Stimulated activated naive B cell treated with anti-CD40 and anti-IgM and Interleukin-4, amounts not matched to agents 10 μg/mL and 1 μg/mL and 100 μg/mL, for 72 hours (primary cell): Measurements from ENCODE around the gene PDAP1.
A peak's percentile ranks its signal among the peaks of the same experiment; 100 is the strongest.
"Not testable (repeated sequence)": the region's sequence is repeated elsewhere in the genome, so short reads cannot be mapped to it uniquely, and the experiment has no call there.

ENCODE experiments used
- ATAC-seq, 2 donors: fragments of 150-1000 bp; cut with Tn5 transposase; replicated peaks; 2 replicates each; pipeline ENCODE4 v1.10.0; 2021; ENCODE audit warnings: moderate library complexity in 1 of 2
- DNase-seq: peaks from one replicate; pipeline ENCODE4 v3.0.0; 2021
- H3K27ac Mint-ChIP-seq: one replicate; pipeline ENCODE4 v1.8.0; 2022; ENCODE audit warnings: mild to moderate bottlenecking, mixed read lengths
- H3K27me3 Mint-ChIP-seq, 2 donors: one replicate each; pipeline ENCODE4 v1.8.0; 2022; ENCODE audit warnings: mixed read lengths in 2 of 2
- H3K36me3 Mint-ChIP-seq, 2 donors: one replicate each; pipeline ENCODE4 v1.8.0; 2022; ENCODE audit warnings: mixed read lengths in 2 of 2, mild to moderate bottlenecking in 1 of 2
- H3K4me1 Mint-ChIP-seq, 2 donors: one replicate each; pipeline ENCODE4 v1.8.0; 2022; ENCODE audit warnings: mixed read lengths in 2 of 2, mild to moderate bottlenecking in 1 of 2
- H3K4me3 Mint-ChIP-seq, 2 donors: one replicate each; pipeline ENCODE4 v1.8.0; 2022; ENCODE audit warnings: mild to moderate bottlenecking in 2 of 2, mixed read lengths in 2 of 2, moderate library complexity in 1 of 2
- H3K9me3 Mint-ChIP-seq, 2 donors: one replicate each; pipeline ENCODE4 v1.8.0; 2022; ENCODE audit warnings: mixed read lengths in 2 of 2, mild to moderate bottlenecking in 1 of 2

Gene PDAP1

DNA sequence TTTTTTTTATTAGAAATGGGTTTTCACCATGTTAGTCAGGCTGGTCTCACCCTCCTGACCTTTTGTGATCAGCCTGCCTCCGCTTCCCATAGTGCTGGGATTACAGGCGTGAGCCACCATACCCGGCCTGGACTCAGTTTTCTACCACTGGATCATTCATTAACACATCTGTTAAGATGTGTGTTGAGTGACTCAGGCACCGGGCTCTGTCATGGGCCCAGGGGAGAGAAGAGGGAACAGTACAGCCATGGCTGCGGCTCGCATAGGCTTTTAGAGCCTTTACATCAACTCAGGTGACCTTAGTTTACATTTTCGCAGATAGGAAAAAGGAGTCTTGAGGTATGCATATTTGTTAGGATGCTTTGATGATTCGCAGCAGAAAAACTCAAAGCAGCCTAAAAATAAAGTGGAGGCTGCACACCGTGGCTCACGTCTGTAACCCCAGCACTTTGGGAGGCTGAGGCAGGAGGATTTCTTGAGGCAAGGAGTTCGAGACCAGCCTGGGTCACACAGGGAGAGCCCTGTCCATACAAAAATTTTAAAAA is 36.9 kb downstream of the PDAP1 start:
- peaks cover 16 to 17% of the 10 kb centered on the region in 2 donors for H3K36me3 Mint-ChIP-seq
- H3K4me1 Mint-ChIP-seq, result peaks cover 4 to 14% of the 10 kb centered on the region in 2 donors
- no peak for ATAC-seq
- H3K4me3 Mint-ChIP-seq, result no peak overlapping the region
- H3K9me3 Mint-ChIP-seq, result no peaks in the 10 kb centered on the region
- DNase-seq, result no peak
- no peaks in the 10 kb centered on the region for H3K27me3 Mint-ChIP-seq
- peak overlapping the region; percentile 69 for H3K27ac Mint-ChIP-seq

DNA sequence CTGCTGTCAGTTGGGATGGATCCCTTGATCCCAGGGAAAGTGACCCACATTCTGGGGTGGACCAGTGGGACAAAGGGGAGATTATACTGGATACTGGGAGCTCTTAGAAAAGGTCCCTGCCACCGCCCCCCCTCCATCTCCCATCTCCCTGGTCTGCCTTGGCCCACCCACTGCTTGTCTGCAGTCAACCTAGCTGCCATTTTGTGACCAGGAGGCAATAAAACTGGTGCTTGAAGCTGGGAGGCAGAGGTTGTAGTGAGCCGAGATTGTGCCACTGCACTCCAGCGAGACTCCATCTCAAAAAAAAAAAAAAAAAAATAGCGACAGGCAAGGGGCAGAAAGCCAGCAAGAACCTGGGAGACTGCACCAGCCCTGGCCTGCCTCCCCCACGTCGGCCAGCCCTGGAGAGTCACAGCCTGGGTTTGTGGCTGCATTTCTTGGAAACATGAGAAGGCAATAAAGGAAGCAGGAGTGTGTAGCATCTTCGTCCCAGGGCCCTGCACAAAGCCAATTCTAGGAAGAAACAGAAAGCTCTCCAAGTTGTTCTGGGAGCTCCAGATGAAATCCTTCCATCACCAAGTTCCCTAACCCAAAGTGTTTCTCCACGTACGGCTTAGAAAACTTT is 38.5 kb downstream of the PDAP1 start:
- H3K27me3 Mint-ChIP-seq, result no peaks in the 10 kb centered on the region
- H3K36me3 Mint-ChIP-seq, result peaks cover 25 to 29% of the 10 kb centered on the region in 2 donors
- no peak overlapping the region for H3K4me3 Mint-ChIP-seq
- no peaks in the 10 kb centered on the region for H3K9me3 Mint-ChIP-seq
- H3K27ac Mint-ChIP-seq, result no peak overlapping the region
- DNase-seq (no peak), ATAC-seq (no peak)
- peaks cover 6 to 12% of the 10 kb centered on the region in 2 donors for H3K4me1 Mint-ChIP-seq

DNA sequence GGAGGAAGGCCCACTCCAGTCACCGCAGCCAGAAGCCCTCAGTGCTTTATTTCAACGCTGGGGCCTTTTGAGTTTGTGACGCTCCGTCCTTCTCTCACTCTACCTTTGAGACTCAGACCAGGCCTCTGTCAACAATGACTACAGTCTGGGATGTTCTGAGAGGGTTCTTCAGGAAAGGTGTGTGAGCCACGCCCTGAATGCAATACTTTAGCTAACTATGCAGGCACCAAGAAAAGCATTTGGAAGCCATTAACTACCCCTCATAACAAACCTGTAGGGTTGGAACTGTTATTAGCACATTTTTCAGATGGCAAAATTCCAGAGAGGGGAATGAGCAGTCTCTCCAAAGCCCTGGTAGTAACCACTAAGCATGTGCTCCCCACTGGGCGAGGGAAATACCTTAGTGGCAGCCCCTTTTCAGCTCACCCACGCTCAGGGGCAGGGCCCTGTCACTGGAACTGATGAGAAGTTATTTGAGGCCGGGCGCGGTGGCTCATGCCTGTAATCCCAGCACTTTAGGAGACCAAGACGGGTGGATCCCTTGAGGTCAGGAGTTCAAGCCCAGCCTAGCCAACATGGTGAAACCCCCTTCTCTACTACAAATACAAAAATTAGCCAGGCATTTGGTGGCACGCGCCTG is 39.5 kb downstream of the PDAP1 start:
- Mint-ChIP-seq H3K27me3 (no peaks in the 10 kb centered on the region), H3K9me3 (no peaks in the 10 kb centered on the region), H3K36me3 (peaks cover 30 to 36% of the 10 kb centered on the region in 2 donors), H3K27ac (no peak overlapping the region), H3K4me3 (no peak overlapping the region), H3K4me1 (peaks cover 9 to 14% of the 10 kb centered on the region in 2 donors)
- ATAC-seq (no peak), DNase-seq (no peak)

DNA sequence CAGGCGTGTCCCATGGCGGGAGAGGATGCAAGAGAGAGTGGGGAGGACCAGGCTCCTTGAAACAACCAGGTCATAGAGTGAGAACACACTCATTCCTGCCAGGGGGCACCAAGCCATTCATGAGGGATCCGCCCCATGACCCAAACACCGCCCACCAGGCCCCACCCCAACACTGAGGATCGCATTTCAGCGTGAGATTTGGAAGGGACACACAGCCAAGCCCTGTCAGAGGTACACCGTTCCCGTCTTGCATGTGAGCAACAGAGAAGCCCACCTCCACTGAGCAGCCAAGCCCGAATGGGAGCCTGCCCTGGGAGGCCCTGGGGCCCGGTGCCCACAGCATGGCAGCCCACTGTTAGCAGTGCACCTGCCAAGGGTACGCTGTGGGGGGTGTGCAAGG is 41.8 kb downstream of the PDAP1 start:
- H3K27ac Mint-ChIP-seq, result peak overlapping the region; percentile 66

DNA sequence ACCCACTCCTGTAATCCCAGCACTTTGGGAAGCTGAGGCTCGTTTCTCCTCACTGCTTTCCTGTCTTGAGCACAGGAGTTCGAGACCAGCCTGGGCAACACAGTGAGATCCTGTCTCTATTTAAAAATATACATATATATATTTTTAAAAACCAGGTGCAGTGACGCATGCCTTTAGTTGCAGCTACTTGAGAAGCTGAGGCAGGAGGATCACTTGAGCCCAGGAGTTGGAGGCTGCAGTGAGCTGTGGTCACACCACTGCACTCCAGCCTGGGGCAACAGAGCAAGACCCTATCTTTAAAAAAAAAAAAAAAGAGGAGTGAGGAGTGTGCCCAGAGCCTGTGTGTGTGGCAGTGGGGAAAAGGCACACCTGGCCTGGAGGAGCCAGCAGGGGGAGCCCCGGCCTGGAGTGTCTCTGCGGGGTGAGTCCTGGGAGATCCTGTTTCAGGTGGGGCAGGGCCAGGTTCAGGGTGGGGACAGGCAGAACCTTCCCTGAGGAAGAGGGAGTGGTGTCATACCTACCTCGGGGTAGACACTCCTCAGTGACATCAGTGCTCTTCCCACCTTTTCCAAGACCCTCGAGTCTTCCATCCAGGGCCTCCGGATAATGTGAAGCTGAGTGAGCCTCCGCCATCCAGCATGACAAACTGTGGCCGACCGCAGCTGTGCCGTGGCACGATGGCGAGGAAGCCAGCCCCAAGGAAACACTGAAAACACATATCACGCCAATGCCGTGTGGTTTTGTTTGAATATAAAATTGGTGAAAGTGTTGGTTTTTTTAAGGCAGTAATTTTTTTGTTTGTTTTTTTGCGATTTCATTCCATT is 42.9 kb downstream of the PDAP1 start:
- peaks cover 6 to 9% of the 10 kb centered on the region in 2 donors for H3K4me1 Mint-ChIP-seq
- no peak overlapping the region for H3K4me3 Mint-ChIP-seq
- ATAC-seq, result peak; percentile 80 to 83
- no peaks in the 10 kb centered on the region for H3K27me3 Mint-ChIP-seq
- peak overlapping the region; percentile 75 for H3K27ac Mint-ChIP-seq
- H3K36me3 Mint-ChIP-seq, result peaks cover 43 to 50% of the 10 kb centered on the region in 2 donors
- peak; percentile 32 for DNase-seq
- H3K9me3 Mint-ChIP-seq, result no peaks in the 10 kb centered on the region

More for the DNA sequence above, 41.8 kb downstream of the PDAP1 start:
- DNase-seq (no peak), ATAC-seq (no peak)
- H3K4me3 Mint-ChIP-seq, result no peak overlapping the region
- H3K9me3 Mint-ChIP-seq, result no peaks in the 10 kb centered on the region
- H3K27me3 Mint-ChIP-seq, result no peaks in the 10 kb centered on the region
- peaks cover 36 to 47% of the 10 kb centered on the region in 2 donors for H3K36me3 Mint-ChIP-seq
- H3K4me1 Mint-ChIP-seq, result peaks cover 4 to 6% of the 10 kb centered on the region in 2 donors

DNA sequence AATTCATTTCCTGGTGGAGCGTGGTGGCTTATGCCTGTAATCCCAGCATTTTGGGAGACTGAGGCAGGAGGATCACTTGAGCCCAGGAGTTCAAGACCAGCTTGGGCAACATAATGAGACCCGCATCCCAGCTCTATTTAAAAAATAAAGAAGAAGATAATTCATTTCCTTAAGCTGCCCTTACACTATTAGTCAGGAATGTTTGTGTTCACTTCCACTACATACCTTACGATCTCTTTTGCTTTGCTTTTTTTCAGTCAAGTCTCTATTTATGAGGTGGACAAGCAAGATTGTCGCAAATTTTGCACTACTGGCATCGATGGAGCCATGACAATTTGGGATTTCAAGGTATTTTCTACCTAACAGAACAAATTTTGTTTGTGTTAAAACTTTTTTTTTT is 45.1 kb downstream of the PDAP1 start:
- no peak overlapping the region for H3K4me3 Mint-ChIP-seq
- no peak for DNase-seq
- no peaks in the 10 kb centered on the region for H3K27me3 Mint-ChIP-seq
- ATAC-seq, result no peak
- peaks cover 6 to 10% of the 10 kb centered on the region in 2 donors for H3K4me1 Mint-ChIP-seq
- peaks cover 43 to 47% of the 10 kb centered on the region in 2 donors for H3K36me3 Mint-ChIP-seq
- H3K9me3 Mint-ChIP-seq, result no peaks in the 10 kb centered on the region
- no peak overlapping the region for H3K27ac Mint-ChIP-seq

DNA sequence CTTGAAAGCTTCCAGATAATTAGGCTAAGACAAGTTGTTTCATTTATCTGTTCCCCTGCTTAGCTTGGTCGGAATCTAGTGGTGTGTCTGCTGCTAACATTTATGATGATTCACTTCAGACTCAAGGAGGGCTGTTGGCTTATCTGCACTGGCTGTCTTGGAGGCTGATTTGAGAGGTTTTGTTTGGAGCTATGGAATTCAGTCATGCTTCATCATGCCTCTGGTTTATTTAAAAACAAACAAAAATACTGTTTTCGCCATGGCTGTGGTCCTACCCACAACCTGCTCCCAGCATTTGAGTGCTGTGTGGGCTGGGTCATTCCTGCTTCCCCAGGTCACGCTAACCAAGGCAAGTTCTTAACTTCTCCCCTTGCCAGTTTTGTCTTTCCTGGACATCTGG is 45.6 kb downstream of the PDAP1 start:
- H3K36me3 Mint-ChIP-seq, result peaks cover 48 to 52% of the 10 kb centered on the region in 2 donors
- peaks cover 6 to 10% of the 10 kb centered on the region in 2 donors for H3K4me1 Mint-ChIP-seq
- H3K9me3 Mint-ChIP-seq, result no peaks in the 10 kb centered on the region
- no peak overlapping the region for H3K27ac Mint-ChIP-seq
- ATAC-seq (no peak), DNase-seq (no peak)
- H3K4me3 Mint-ChIP-seq, result no peak overlapping the region
- H3K27me3 Mint-ChIP-seq, result no peaks in the 10 kb centered on the region

DNA sequence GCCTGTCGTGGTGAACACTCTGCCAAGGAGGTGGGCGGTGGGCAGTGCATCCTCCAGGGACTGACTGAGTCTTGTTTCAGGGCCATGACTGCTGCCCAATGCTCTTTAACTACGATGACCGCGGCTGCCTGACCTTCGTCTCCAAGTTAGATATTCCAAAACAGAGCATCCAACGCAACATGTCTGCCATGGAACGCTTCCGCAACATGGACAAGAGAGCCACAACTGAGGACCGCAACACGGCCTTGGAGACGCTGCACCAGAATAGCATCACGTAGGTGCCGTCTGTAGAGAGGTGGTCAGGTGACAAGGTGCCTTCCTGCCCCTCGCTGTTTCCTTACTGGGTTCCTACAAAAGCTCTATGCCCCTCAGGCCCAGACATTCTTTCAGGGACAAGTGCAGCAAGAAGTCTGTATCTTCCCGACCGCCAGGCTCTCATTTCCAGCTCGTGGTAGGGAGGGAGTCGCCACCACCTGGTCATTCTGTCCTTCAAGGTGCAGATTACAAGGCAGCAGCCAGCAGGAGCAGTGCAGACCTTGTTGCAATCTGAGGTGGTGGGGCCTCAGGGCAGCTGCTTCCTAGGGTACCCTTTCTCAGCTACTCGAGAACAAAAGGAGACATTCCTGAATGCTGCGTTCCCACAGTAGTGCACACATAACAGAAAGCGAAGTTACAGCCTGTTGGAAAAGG is 48.8 kb downstream of the PDAP1 start:
- DNase-seq, result no peak
- no peak overlapping the region for H3K4me3 Mint-ChIP-seq
- peaks cover 34 to 40% of the 10 kb centered on the region in 2 donors for H3K36me3 Mint-ChIP-seq
- H3K27me3 Mint-ChIP-seq, result no peaks in the 10 kb centered on the region
- no peak for ATAC-seq
- peaks cover 2 to 6% of the 10 kb centered on the region in 2 donors for H3K4me1 Mint-ChIP-seq
- no peaks in the 10 kb centered on the region for H3K9me3 Mint-ChIP-seq
- H3K27ac Mint-ChIP-seq, result no peak overlapping the region

DNA sequence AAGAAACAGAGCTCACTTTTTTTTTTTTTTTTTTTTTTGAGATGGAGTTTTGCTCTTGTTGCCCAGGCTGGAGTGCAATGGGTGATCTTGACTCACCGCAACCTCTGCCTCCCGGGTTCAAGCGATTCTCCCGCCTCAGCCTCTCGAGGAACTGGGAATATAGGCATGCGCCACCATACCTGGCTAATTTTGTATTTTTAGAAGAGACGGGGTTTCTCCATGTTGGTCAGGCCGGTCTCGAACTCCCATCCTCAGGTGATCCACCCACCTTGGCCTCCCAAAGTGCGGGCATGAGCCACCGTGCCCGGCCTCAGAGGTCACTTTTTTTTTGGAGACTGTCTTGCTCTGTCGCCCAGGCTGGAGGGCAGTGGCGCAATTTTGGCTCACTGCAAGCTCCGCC is 49.9 kb downstream of the PDAP1 start:
- DNase-seq, H3K9me3 Mint-ChIP-seq, H3K4me1 Mint-ChIP-seq, H3K4me3 Mint-ChIP-seq, H3K27me3 Mint-ChIP-seq, ATAC-seq, H3K27ac Mint-ChIP-seq: not testable (repeated sequence)
- peaks cover 31 to 34% of the 10 kb centered on the region in 2 donors for H3K36me3 Mint-ChIP-seq

DNA sequence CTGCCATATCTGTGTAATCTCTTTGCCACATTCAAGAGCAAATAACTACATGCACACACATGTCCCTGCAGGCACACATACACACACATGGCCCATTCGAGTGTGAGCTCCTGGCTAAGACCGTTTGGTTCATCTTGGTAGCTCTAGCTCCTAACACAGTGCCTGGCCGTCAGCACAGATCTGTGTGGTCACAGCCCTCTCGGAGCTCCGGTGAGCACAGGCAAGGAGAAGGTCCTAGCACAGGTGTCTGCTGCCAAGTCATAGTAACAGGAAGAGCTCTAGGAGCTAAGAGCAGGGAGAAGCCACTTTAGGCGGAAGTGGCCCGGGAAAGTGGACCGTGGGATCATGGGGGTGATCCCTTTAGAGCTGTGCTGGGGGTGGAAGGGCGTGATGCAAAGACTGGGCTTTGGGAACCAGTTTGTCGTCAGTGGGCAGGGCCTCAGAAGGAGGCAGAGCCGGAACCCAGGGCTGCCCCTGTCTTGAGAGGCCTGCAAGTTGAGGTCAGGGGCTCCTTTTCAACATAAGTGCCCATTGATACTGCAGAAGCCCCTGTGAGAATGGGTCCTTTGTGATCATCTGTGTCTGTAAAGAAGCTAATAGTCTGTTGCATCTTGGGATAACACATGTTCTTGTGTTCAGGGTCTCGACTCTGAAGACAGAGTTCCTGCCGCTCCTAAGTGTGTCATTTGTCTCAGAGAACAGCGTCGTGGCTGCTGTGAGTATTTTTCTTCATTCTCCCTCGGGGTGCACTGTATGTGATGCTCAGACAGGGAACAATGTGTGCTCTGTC is 50.5 kb downstream of the PDAP1 start:
- DNase-seq (no peak), ATAC-seq (no peak)
- H3K9me3 Mint-ChIP-seq, result no peaks in the 10 kb centered on the region
- H3K4me1 Mint-ChIP-seq, result peaks cover 1 to 6% of the 10 kb centered on the region in 2 donors
- H3K4me3 Mint-ChIP-seq, result no peak overlapping the region
- H3K27ac Mint-ChIP-seq, result peak overlapping the region; percentile 37
- no peaks in the 10 kb centered on the region for H3K27me3 Mint-ChIP-seq
- peaks cover 29 to 33% of the 10 kb centered on the region in 2 donors for H3K36me3 Mint-ChIP-seq

DNA sequence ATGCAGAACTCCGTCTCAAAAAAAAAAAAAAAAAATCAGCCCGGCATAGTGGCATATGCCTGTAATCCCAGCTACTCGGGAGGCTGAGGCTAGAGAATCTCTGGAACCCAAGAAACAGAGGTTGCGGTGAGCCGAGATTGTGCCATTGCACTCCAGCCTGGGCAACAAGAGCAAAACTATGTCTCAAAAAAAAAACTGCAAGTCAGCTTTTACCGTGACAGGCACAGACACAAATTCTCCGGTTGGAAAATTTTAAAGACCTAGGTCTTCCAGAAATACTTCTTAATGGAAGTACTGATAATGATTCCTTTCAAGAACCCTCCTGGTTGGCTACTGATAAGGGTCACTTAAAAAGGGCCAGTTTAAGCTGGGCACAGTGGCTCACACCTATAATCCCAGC is 53.3 kb downstream of the PDAP1 start:
- Mint-ChIP-seq H3K36me3 (peaks cover 25 to 38% of the 10 kb centered on the region in 2 donors), H3K9me3 (no peaks in the 10 kb centered on the region), H3K27ac (no peak overlapping the region), H3K27me3 (no peaks in the 10 kb centered on the region), H3K4me3 (no peak overlapping the region), H3K4me1 (peaks cover 0 to 1% of the 10 kb centered on the region in 2 donors)
- no peak for ATAC-seq
- no peak for DNase-seq

DNA sequence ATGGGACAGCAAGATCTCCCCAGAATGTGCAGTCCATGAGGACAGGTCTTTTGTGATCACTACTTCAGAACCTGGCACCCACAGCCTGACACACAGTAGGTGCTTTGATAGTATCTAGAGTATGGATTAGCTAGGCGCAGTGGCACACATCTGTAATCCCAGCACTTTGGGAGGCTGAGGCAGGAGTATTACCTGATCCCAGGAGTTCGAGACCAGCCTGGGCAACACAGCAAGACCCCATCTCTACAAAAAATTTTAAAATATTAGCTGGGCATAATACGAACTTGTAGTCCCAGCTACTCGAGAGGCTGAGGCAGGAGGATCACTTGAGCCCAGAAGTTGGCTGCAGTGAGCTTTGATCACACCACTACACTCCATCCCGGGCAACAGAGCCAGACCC is 56.1 kb downstream of the PDAP1 start:
- Mint-ChIP-seq H3K27me3 (no peaks in the 10 kb centered on the region), H3K36me3 (peaks cover 11 to 28% of the 10 kb centered on the region in 2 donors), H3K27ac (no peak overlapping the region), H3K9me3 (no peaks in the 10 kb centered on the region), H3K4me1 (no peaks in the 10 kb centered on the region), H3K4me3 (no peak overlapping the region)
- ATAC-seq (no peak), DNase-seq (no peak)

DNA sequence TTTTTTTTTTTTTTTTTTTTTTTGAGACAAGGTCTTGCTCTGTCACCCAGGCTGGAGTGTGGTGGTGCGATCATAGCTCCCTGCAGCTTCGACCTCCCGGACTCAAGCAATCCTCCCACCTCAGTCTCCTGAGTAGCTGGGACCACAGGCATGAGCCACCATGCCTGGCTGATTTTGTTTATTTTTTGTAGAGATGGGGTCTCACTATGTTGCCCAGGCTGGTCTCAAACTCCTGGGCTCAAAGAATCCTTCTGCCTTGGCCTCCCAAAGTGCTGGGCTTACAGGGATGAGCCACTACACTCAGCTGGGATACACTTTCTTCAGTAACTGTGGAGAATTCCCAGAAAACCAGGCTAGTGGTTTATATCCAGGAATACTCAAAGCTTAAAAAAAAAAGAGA is 57.8 kb downstream of the PDAP1 start:
- H3K4me1 Mint-ChIP-seq, DNase-seq, H3K4me3 Mint-ChIP-seq, H3K27ac Mint-ChIP-seq, ATAC-seq, H3K9me3 Mint-ChIP-seq, H3K27me3 Mint-ChIP-seq: not testable (repeated sequence)
- H3K36me3 Mint-ChIP-seq, result peaks cover 12 to 24% of the 10 kb centered on the region in 2 donors
